ENCODE results near the gene DST.

Gene DST

GRCh38 chr6:56642366-56643261 lies at the start of gene DST:
TSS of gene DST (minus strand) at chr6:56642889.
- no peak for DNase-seq (ENCODE audit: low read depth in 2 of 3, low spot score in 1 of 3)

DNA sequence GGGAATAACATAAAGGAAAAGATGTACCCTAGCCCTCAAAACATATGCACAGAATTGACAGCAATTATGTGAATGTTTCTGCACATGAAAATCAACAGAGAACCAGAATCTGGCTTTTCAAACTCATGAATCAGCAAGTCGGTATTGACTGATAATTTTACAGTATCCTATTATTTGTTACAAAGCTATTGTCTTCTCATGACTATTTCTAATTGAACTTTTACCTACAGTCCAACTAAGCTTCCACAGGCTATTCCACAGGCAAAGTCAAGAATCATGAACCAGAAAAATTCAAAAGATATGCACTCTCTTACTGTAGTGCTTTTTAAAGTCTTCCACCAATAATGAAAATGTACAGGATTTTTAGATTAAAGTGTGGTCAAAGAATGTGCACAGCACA lies 49.1 kb upstream of the DST start:
- no peak for DNase-seq (ENCODE audit: low read depth in 2 of 3, low spot score in 1 of 3)

DNA sequence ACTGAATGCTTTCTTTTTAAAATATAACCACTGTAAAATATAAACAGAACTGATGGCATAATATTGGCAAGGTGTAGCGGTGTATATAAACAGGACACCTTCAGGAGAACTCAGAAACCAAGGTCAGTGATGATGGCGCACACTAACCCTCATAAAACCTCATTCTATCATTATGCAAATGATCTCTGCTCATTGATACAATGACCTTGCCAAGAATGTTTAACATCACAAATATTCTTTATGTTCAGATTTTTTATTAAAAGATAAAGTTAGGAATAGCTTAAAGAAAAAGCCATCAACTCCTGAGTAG lies 48.6 kb upstream of the DST start:
- DNase-seq (ENCODE audit: low read depth in 2 of 3, low spot score in 1 of 3) = no peak

DNA sequence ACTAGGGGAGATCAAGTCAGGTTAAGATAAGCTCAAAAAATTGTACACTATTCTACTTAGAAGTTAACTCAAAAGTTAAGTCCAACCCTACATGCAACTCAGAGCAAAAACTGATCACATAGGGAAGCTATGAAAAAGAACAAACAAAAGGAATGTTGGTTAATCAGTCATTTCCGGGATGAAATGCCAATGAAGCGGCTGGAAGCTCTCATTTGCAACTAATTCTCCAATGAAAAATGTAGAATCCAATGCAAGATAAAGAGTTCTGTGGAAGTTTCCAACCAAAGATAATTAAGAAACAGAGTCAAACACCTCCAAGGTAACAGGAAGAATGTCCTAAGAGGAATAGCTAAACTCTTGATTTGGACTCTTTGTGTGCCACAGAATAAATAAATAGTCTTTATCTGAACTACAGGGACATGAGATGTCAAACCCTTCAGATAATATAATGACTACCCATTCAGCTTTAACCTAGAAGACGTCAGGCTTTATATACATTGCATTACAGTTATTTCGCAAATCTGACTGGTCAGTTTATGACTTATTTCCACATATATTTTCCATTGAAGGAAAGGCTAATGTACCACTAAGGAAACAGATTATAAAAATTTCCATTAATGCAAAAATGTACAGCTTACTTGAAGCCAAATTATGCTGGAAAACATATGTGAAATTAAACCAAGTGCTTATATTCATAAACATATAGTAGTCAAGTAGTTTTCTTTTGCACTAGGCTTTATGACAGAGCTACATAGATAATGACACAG lies 48.0 kb upstream of the DST start:
- no peak for DNase-seq (ENCODE audit: low read depth in 2 of 3, low spot score in 1 of 3)

DNA sequence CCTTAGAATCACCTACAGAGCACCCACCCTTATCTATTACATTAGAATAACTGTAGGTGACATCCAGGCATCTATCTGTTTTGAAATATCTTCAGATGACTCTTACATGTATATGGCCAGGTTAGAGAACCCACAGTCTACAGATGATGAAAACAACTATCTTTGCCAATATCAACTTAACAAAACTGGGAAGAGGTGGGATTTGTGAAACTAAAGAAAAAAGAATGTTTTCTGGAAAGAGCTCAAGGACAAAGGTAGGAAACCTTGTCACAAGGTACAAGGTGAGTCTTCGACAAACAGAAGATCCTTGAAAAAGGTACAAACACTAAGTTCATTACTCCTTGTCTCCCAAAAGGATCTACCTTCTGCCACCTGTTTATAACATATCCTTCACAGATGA lies 47.0 kb upstream of the DST start:
- DNase-seq (ENCODE audit: low read depth in 2 of 3, low spot score in 1 of 3) = no peak

DNA sequence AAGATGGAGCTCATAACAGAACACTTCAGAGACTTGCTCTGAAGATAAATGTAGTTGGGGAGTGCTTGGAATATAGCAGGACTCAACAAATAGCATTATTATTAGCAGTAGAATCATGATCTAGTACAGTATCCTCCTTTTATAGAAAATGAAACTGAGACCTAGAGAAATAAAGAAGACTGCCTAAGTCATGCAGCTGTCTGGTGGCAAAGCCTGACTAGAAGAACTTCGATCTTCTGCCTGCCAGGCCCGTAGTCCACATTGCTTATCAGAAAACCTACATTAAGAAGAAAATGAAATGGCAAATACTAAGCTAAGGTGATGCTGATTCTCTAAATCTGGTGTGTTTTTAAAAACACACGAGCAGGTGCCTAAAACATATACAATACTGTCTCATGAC lies 46.4 kb upstream of the DST start:
- DNase-seq (ENCODE audit: low read depth in 2 of 3, low spot score in 1 of 3) = no peak

- no peak for DNase-seq (ENCODE audit: low read depth in 2 of 3, low spot score in 1 of 3)
These were observed 45.8 kb upstream of the DST start for GRCh38 chr6:56688521-56688920.

- no peak for DNase-seq (ENCODE audit: low read depth in 2 of 3, low spot score in 1 of 3)
These were observed 44.9 kb upstream of the DST start for GRCh38 chr6:56687551-56687950.

- DNase-seq (ENCODE audit: low read depth in 2 of 3, low spot score in 1 of 3) = no peak
These were observed 43.7 kb upstream of the DST start for GRCh38 chr6:56686429-56686828.

- DNase-seq (ENCODE audit: low read depth in 2 of 3, low spot score in 1 of 3) = no peak
These were observed 43.3 kb upstream of the DST start for GRCh38 chr6:56685994-56686393.

DNA sequence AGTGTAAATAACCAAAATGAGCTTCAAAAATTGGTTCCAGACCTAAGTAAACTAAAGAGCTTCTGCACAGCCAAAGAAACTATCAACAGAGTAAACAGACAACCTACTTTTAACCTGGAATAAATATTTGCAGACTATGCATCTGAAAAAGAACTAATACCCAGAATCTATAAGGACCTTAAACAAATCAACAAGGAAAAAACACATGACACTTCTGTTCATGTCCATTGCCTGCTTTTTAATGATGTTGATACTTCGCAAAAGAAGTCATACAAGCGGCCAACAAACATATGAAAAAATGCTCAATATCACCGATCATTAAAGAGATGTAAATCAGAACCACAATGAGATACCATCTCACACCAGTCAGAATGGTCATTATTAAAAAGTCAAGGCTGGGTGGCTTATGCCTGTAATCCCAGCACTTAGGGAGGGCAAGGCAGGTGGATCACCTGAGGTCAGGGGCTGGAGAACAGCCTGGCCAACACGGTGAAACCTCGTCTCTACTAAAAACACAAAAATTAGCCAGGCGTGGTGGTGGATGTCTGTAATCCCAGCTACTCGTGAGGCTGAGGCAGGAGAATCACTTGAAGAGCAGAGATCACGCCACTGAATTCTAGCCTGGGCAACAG lies 42.5 kb upstream of the DST start:
- no peak for DNase-seq (ENCODE audit: low read depth in 2 of 3, low spot score in 1 of 3)

DNA sequence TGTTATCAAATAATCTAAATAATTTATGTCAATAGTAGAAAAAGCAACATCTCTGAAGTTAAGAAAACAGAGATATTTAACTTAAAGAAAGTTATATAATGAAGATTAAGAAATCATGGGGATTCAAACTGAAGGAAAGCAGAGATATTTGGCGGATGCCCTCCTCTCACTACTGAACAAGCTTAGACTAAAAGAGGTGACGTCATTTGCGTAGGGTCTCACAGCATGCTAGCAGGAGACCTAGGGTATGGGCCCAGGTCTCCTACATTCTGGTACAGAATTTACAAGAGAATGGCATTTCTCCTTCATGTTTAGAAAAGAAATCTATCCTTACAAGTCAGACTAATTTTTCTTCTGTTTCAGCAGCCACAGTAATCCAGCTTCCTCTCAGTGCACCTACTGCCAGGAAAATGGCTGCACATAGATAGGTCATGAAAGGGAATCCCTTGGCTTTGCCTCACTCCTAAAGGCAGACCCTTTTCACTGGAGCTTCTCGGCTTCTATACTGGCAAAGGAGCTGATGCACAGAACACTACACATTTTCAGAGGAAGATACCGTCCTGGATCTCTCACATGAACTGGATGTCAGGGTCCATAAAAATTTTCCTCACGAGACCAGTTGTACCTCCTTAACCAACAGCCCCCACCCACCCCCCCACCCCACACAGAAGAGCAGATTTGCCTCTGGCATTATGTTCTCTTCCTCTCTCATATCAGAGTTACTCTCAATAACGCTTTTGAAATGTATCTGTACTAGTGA lies 41.8 kb upstream of the DST start:
- no peak for DNase-seq (ENCODE audit: low read depth in 2 of 3, low spot score in 1 of 3)

GRCh38 chr6:56683882-56684281 lies 41.2 kb upstream of the DST start:
- no peak for DNase-seq (ENCODE audit: low read depth in 2 of 3, low spot score in 1 of 3)

GRCh38 chr6:56682635-56683034 lies 39.9 kb upstream of the DST start:
- no peak for DNase-seq (ENCODE audit: low read depth in 2 of 3, low spot score in 1 of 3)

DNA sequence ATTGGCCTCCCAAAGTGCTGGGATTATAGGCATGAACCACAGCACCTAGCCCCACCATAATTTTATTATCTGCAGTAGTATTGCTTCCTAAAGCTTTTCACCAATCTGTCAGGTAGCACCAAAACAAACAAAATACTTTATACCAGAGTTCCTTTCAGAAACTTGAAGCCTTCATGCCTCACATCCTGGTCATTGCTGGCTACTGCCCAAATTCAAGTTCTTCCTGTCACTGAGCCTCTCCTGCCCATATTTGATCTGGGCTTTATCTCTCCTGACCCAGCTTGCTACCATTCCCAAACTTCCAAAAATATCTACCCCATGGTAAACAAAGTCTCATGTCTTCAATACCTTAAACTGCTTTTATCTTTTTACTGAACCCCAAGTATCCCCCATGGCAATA lies 34.9 kb upstream of the DST start:
- DNase-seq (ENCODE audit: low read depth in 2 of 3, low spot score in 1 of 3) = no peak

- DNase-seq (ENCODE audit: low read depth in 2 of 3, low spot score in 1 of 3) = no peak
These were observed 29.2 kb upstream of the DST start for GRCh38 chr6:56671651-56672461.

GRCh38 chr6:56671160-56671559 lies 28.5 kb upstream of the DST start:
- DNase-seq (ENCODE audit: low read depth in 2 of 3, low spot score in 1 of 3) = no peak

DNA sequence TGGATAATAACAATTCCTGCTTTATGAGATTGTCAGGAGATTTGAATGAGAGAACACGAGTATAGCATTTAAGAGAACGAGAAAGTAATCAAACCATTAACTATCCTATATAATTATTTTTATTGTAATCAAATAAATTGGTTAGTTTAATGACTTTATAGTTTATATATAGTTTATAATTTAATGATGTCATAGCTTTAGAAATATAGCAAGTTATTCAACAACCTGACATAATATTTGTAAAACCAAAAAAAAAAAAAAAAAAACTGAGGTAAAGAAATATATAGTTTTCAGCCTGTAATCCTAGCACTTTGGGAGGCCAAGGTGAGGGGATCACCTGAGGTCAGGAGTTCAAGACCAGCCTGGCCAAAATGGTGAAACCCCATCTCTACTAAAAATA lies 26.4 kb upstream of the DST start:
- DNase-seq (ENCODE audit: low read depth in 2 of 3, low spot score in 1 of 3) = no peak

GRCh38 chr6:56668158-56668557 lies 25.5 kb upstream of the DST start:
- no peak for DNase-seq (ENCODE audit: low read depth in 2 of 3, low spot score in 1 of 3)

- no peak for DNase-seq (ENCODE audit: low read depth in 2 of 3, low spot score in 1 of 3)
These were observed 24.6 kb upstream of the DST start for GRCh38 chr6:56667336-56667735.

DNA sequence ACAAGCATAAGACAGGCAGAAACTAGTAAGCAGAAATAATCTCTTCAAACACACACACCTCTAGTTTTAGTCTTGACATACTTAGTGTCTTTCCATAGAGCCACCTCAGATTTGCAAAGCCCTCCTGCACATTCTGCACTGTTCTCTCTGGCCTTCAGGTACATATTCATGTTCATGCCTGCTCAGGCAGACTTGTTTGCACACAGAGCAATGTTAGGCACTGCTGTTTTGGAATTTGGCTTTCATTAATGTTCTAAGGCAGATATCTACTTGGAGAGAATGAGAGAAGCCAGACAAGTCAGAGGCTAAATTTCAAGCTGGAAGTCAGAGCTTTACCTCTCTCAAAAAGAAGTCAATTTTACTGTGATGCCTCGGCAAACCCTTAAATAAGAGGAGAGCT lies 21.3 kb upstream of the DST start:
- no peak for DNase-seq (ENCODE audit: low read depth in 2 of 3, low spot score in 1 of 3)

Measured in stimulated activated CD4-positive, alpha-beta T cell treated with anti-CD3 and anti-CD28 coated beads, Interleukin-12 subunit alpha, Interleukin-12 subunit beta, amount 100 ng/mL, for 48 hours (primary cell).